Breast epithelium (tissue), 4 donors: ENCODE results near the gene GPR78. TPM values are rescaled to one million over a fixed set of nuclear protein-coding genes. Genes with fewer than 3 reads are reported as not detected.
"Not testable (repeated sequence)": the region's sequence is repeated elsewhere in the genome, so short reads cannot be mapped to it uniquely, and the experiment has no call there.

ENCODE experiments used
- DNase-seq, 2 donors: peaks; one replicate each; pipeline ENCODE4 v3.0.0-alpha.2; 2019; ENCODE audit warnings: low spot score in 2 of 2
- H3K27ac ChIP-seq, 2 donors: fragments of 200-600 bp; sonication (generic) in 1 of 2; one replicate each; pipeline ENCODE4 v1.5.1; 2016 to 2019; ENCODE audit warnings: mild to moderate bottlenecking in 1 of 2
- H3K27me3 ChIP-seq, 2 donors: fragments of 200-600 bp; sonication (generic) in 1 of 2; one replicate each; pipeline versions ENCODE4 v1.5.1 to v1.6.0; 2017 to 2019; ENCODE audit warnings: control low read depth in 1 of 2, mild to moderate bottlenecking in 1 of 2
- H3K36me3 ChIP-seq: fragments of 200-600 bp; one replicate; pipeline ENCODE4 v1.5.1; 2019
- H3K4me1 ChIP-seq, 2 donors: fragments of 200-600 bp; sonication (generic); one replicate each; pipeline ENCODE4 v1.5.1; 2016 to 2019; ENCODE audit warnings: control low read depth in 1 of 2
- H3K4me3 ChIP-seq, 3 donors: fragments of 200-600 bp; sonication (generic); 1 replicate in 2 of 3; 2 replicates in 1 of 3; pipeline ENCODE4 v1.5.1; 2016 to 2019; ENCODE audit warnings: mild to moderate bottlenecking in 3 of 3, moderate library complexity in 2 of 3
- H3K9me3 ChIP-seq, 2 donors: fragments of 200-600 bp; sonication (generic) in 1 of 2; one replicate each; pipeline ENCODE4 v1.5.1; 2016 to 2019; ENCODE audit warnings: control low read depth in 1 of 2
- intact Hi-C: fragments of 100-400 bp; cut with DNase I; formaldehyde crosslinking; loops from one replicate; pipeline ENCODE4 v1.15.1; 2023; ENCODE audit warnings: low total_unique reads
- total RNA-seq, 3 donors: library from RNA; depleted of rRNA; stranded (reverse); fragments of >200 nt; gene quantifications; one replicate each; pipeline ENCODE4 v1.1.0, GENCODE V29; 2016

GPR78 gene
- total RNA-seq, 3 donors from 2014 or later: 0.15 to 0.33 TPM; not detected in 1

DNA sequence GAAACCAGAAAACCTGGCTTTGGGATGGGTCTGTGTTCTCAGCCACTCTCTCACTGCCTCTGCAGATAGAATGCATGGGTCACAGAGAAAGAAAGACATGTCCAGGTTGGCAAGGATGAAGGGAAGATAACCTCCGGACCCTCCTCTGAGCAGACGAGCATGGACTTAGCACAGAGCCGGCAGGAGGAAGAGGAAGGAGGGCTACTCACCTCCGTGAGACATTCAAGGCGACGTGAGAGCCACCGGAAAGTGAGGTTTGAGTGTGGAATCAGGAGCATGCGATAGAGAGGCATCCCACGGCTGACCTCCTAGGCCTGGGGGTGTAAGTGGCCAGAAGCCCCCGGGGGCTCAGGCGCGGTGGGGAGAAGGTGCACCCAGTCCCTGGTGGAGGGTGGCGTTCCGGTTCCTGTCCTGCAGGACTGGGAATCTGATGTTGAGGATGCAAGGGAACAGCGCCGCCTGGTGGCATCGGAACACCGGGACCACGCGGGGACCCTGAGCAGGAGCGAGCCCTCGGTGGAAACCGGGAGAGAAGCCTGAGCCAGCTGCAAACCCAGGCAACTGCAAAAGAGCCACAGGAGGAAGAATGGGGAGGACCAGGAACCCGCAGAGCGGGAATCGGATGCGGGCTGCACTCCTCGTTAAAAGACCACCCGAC is 55.8 kb downstream of the GPR78 start:
- H3K36me3 ChIP-seq, H3K4me3 ChIP-seq, H3K9me3 ChIP-seq, H3K27ac ChIP-seq, DNase-seq, H3K4me1 ChIP-seq, intact Hi-C loops: not testable (repeated sequence)
- H3K27me3 ChIP-seq: peaks cover 0 to 12% of the 10 kb centered on the region in 2 donors

Other genes starting within 250 kb of the GPR78 start
- 10 to 100 TPM; 24.0 to 69.4 (median 47.9) TPM for gene ACOX3, start 139.7 kb upstream of the GPR78 start, total RNA-seq
- gene TRMT44, start 139.6 kb upstream of the GPR78 start, total RNA-seq: 10 to 100 TPM; 24.6 to 47.7 (median 28.2) TPM
- gene CPZ, start 12.4 kb downstream of the GPR78 start, total RNA-seq: 10 to 100 TPM in 1 of 3 donors, 1 to 10 TPM in 2; 2.9 to 13.4 (median 7.5) TPM